Measurements from ENCODE around the gene ADIRF.
"Not testable (repeated sequence)": the region's sequence is repeated elsewhere in the genome, so short reads cannot be mapped to it uniquely, and the experiment has no call there.

ADIRF gene

DNA sequence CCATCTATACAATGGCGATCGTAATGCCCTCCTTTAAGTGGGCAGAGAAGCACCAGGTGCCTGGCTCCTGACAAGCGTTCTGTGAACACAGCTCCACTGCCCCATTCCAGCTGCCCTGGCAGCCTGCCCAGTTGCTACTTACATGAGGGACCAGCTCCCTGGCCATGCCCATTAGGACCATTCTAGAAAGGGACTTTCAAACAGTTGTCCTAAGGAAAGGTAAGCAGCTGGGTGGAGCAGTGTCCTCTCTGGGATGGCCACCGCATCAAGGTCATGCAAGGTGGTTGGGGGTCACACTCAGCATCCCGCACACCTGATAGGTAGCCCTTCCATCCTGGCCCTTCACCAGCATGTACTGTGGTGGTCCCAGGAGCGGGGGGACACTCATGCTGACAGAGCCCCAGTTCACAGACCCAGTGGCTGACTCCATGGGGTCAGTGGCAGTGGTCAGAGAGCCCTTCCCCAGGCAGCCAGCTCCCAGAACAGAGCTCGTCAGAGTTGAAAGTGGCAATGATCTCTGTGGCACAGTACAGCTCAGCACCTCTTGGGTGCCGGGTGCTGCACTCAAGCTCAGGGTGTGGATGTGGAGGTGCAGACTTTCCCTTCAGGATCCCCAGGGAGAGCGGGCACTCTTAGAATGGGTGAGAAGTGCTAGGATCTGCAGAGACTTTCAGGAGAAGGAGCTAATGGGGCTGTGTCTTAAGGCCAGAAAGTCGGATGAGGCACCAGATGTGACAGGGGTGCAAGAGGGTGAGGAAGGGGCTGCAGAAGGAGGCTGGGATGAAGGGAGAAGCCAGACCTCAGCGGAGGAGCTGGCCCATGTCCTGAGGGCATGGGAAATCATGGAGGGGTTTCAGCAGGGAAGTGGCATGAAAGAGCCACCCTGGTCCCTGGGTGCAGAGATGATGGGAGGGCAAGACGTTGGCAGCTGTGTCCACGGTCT is 21.8 kb upstream of the ADIRF start:
- DNase-seq = no peak

DNA sequence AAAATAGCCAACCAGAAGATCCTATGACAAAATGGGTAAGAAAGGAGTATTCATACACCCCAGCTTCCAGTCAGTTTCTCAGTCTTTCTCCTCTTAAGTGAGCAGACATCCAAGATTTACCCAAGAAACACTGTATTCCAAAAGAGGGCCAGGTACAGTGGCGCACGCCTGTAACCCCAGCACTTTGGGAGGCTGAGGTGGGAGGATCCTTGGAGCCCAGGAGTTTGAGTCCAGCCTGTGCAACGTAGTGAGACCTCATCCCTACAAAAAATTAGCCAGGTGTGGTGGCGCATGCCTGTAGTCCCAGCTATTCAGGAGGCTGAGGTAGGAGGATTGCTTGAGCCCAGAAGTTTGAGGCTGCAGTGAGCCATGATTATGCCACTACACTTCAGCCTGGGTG is 20.5 kb upstream of the ADIRF start:
- not testable (repeated sequence) for DNase-seq

DNA sequence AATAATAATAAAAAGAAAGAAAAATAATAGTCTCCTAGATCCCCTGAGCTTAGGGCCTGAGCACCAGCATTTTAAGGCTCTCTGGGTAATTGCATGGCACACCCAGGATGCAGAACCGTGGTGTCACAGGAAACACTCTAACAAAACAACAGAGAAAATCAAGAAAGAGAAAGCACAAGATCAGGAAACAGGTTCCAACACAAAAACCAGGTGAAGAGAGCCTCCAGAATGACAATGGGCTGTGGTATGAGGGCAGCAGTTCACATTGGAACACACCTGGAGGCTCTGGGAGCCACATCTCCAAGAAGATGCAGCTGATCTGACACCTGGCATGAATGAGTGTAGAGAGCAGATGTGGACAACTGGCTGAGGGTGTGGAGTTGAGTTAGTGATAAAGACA is 17.9 kb upstream of the ADIRF start:
- no peak for DNase-seq

DNA sequence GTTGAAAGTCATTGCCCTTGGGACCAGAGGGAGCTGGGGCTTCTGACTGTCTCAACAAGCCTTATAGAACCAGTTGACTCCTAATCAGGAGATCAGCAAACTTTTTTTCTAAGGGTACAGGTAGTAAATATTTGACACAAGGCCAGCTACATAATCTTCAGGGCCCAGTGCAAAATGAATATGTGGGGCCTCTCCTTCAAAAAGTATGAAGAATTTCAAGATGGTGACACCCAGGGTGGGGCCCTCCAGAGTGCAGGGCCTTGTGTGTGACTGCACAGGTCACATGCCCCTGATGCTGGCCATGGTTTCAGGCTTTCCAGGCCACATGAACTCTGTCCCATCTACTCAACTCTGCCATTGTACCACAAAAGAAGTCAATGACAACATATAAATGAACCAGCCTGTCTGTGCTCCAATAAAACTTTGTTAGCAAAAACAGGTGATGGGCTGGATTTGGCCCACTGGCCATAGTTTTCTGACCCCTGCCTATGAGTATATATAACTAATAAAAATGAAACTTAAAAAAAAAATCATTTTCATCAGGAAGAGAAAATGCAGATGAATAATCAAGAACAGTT is 17.0 kb upstream of the ADIRF start:
- DNase-seq = no peak

DNA sequence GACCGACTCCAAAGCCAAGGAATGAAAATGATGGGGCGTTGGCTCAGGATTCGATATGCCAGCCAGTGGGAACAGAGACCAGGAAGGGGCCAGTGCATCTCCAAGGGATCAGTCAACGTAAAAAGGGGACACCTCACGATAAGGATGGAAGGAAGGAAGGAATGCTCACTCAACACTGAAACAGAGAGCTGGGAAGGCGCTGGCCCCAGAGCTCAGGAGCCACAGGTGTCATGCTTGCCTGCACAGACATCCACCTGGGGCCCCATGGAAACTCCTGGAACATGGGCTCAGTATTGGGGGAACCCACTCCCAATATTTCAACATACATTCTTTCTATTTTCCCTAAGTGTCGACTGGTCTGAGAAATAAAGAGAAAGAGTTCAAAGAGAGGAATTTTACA is 16.2 kb upstream of the ADIRF start:
- DNase-seq = no peak

DNA sequence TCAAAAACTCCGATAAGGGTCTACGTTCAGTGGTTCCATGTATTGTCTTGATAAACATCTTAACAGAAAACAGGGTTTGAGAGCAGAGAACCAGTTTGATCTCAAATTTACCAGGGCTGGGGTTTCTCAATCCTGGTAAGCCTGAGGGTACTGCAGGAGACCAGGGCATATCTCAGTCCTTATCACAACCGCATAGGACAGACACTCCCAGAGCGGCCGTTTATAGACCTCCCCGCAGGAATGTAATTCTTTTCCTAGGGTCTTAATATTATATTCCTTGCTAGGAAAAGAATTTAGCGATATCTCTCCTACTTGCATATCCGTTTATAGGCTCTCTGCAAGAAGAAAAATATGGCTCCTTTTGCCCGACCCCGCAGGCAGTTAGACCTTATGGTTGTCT is 15.6 kb upstream of the ADIRF start:
- not testable (repeated sequence) for DNase-seq

DNA sequence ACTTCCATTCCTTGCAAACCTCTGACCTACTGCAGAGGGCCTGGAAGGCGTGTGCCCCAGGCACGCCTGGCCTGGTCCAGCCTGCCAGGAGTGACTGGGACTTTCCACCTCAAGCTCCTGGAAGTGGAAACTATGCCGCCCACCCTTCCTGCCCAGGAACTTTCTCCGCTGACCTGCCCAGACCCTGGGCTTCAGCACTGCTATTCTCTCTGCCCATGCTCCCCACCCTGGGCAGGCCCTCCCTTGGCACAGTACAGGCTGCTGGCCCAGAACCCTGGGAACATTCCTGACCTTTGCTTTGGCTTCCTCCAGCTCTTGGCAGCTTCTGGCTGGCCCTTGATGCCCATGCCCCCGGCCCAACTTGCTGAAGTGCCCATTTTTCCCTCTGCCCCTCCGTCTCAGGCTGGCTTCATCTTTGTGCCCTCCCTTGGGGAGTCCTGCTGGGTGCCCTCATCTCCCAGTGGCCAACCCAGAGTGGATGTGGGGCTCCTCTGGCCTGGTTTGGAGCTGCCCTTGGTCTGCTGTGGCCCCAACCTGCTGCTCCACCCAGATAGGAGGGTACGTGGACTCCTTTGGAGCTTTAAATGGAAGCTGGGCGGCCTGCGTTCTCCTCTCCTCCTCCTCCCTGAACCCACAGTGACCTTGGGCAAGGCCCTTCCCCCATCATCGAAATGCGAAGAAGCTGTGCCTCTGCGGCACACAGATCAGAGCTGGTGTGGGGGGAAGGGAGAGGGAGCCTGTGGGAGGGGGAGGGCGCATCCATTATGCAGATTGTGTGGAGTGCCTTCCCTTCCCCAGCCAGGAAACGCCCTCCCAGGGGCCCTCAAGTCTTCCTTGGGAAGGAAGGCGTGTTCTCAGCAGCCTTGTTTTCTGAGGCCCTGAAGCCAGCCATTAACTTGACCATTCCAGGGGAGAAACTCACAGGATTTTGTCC is 14.3 kb upstream of the ADIRF start:
- no peak for DNase-seq

DNA sequence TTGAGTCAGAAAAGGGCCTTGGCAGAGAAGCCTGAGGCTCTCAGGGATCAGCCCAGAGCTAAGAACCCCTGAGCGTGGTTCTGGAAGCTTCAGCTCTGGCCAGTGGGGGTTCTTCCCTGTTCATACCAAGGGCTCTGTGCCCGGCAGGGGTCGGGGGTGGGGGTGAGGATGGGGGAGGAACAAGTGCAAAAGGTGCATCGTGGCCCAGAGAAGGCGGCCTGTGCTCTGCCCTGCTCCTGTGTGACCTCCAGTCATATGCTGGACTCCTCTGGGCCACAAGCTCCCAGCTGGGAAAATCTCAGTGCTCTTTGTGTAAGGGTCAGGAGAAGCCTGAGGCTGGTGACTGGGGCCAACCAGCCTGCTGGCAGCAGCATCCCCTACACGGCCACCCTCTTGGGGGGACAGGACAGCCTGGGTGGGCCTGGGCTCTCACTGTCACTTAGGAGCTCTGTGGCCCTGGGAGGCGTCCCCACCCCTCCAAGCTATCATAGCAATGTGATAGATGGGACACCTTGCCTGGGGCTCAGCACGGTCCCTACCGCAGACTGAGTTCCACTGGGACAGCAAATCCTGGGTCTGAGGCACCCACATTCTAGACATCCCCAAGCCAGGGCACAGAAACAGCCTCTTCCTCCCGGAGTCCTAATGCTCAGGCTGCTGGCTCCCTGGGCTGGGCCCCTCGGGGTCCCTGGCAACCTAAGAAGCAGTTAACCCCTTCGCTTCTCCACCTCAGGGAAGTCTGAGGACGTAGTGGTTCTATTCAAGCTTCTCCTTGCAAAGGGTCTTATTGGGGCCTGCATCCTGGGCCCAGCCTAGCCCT is 13.4 kb upstream of the ADIRF start:
- DNase-seq = no peak

DNA sequence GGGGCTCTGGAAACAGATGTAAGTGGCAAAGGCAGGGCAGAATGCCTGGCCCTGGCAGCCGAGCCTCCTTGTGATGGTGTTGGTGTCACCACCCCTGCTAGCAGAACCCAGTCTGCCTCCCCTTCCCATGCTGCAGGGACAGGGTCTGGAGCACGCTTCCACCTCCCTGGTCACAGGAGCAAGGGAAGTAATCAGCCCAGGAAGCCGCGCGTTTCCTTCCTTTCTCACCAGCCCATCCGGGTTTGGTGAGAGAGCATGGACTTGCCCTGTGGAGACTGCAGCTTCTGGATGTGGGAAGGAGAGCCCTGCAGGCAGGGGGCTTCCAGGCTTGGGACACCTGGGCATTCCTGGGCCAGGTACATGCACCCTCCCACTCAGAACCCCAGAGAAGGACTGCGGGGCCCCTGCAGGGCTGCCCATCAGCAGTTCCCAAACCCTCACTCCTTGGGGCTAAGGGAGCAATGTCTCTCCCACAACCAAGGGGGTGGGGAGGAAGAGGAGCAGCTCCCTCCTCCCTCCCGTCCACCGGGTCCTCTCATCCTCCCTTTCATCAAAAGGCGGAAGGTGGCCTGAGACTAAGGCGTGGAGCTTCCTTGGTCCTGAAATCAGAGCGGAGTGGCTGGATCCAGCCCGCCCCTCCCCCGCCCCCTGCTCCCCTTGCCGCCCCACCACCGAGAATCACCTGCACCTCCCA is 12.6 kb upstream of the ADIRF start:
- DNase-seq = no peak

DNA sequence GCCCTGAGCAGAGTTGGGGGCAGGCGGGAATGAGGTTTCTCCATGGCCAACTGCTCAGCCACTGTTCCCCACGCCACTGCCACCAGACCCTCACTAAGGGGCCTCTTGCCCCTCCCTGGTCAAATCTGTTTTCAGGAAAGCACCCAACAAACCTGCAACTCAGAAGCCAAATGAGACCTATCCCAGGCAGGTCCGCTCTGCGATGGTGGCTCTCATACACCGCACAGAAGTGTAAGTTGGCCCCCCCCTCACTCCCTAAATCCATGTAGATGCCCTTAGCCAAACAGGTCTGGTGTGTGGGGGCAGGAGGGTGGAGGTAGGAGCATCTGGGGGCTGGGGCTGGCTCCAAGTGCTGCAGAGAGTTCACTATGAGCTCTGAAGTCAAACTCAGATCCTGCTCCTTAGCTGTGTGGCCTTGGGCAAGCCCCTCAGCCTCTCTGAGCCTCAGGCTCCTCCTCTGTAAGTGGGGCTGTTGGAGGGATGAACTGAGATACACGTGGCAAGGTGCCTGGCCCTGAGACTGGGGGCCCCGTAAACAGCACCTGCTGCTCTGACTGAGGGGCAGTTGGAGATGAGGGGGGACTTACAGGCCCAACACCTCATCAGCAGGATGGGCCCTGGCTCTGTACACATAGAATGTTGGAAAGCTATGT is 12.0 kb upstream of the ADIRF start:
- DNase-seq = no peak

DNA sequence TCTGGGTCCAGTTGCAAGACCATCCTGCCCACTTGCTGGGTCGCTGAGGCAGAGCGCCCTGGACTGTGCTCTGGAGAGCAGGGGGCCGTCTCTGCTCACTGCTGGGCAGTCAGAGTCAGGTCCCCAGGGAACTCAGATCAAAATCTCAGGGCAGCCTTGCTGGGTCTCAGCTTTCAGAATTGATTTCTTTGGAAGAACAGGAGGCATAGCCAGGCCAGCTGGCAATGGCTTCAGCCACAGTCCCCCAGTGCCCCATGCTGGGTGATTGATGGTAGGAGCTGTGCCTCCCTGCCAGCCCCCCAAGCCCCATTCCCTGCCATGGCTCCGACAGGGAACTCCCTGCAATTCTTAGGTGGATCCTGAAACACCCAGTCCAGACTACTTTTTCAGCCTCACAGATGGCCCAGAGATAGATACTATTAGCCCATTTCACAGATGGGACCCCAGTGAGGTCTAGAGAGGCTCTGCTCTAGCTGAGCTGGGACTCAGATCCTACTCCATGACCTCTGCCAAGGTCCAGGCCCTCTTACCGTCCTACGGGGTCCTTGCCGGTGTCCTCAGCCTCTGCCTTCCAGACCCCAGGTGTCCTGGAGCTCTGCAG is 11.3 kb upstream of the ADIRF start:
- no peak for DNase-seq

DNA sequence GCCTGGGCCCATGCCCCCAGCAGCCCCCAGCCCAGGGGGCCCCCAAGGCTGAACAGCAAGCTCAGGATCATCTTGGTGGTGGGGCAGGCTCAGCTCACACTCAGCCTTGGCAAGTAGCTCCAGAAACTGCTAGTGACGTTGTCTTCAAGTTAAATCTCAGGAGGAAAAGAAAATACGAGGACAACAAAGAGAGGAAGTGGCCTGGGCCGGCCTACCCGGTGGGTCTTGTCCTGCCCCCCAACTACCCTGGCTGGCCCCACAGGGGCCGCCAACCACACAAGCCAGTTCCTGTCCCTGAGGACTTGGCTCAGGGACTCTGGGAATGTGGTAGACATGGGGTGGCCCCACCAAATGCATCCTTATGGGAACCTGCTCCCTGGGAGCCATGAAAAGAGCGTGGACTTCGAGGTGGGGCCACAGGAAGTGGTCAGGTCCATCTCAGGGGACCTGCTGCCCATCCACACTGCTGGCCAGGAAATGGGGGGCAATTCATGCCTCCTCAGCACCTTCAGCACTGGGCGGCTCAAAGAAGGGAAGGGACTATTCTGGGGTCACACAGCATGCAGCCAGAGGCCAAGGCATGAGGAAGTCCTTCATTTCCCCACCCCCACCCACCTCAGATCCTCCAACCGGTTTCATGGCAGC is 10.7 kb upstream of the ADIRF start, which contains the start of gene MMRN2:
MMRN2 (minus strand) TSS at position 145 of the 645 bp plus-strand sequence; CDS start at position 71, 74 bp downstream.
- no peak for DNase-seq

DNA sequence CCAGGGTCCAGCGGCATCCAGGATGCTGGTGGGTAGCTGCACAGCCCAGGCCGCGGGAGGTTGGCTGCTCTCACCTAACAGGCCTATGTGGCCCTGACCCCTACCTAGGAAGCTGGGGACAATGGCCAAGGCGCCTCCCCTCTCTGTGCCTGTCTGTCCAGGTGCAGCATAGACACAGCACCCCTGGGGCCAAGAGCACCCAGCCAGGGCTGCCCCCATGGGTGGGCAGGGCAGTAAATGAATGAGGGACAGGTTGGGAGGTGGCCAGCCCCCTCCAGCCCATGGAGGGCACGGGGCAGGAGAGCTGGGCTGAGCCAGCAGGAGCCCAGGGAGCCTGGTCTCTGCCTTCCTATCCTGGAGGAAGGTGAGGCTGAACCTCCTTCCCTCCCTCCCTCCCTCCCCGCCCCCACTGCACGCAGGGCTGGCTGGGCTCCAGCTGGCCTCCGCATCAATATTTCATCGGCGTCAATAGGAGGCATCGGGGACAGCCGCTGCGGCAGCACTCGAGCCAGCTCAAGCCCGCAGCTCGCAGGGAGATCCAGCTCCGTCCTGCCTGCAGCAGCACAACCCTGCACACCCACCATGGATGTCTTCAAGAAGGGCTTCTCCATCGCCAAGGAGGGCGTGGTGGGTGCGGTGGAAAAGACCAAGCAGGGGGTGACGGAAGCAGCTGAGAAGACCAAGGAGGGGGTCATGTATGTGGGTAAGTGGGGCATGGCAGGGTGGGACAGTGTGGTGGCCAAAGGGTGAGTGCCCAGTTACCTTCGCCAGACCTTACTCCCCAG is 10.0 kb upstream of the ADIRF start, which contains the start of gene SNCG:
SNCG (plus strand) TSS at position 484 of the 785 bp plus-strand sequence; CDS start at position 583, 99 bp downstream.
- DNase-seq = no peak

DNA sequence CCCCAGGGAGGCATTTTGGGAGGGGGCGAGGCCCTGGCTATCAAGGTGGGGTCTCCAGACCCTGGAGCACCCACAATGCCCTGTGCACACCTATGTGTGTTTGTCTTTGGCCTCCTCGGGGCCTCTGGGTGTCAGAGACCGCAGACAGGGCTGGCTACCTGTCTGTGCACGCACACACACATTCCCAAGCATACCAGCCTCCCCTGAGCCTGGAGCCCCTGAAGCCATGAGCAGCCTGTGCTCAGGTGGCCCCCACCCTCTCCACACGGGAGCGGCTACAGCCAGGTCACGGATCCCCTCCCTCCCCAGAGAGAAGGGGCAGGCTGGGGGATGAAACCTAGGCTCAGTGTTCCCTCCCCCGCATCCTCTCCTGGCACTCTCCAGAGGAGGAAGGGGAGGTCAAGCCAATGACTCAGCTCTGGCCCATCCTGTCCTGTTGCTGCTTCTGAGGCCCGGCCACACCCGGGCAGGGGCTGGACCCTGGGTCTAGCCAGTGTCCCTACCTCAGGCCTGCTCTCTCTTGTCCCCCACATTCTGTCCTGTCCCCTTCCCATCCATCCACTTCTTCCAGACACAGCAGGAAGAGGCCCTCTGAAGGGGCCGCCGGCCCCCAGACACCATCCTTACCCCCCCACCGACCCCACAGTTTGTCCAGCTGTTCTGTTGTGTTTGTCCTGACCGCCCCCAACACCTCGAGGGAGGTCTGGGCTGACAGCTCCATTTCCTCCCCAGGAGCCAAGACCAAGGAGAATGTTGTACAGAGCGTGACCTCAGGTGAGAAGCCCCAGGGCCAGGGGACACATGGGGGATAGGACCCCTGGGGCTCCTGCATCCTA is 9.2 kb upstream of the ADIRF start:
- DNase-seq = no peak

DNA sequence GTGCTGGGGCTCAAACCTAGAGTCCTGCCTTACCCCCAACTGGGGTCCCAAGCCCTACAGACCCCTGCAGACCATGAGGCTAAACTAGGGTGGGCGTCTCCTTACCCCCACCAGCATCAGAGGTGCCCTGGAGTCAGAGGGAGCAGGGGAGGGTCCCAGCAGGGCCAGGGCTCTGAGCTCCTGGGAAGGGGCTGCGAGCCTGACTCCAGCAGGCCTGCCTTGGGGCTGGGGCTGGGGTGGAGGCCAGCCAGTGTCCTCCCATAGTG is 8.6 kb upstream of the ADIRF start:
- no peak for DNase-seq

DNA sequence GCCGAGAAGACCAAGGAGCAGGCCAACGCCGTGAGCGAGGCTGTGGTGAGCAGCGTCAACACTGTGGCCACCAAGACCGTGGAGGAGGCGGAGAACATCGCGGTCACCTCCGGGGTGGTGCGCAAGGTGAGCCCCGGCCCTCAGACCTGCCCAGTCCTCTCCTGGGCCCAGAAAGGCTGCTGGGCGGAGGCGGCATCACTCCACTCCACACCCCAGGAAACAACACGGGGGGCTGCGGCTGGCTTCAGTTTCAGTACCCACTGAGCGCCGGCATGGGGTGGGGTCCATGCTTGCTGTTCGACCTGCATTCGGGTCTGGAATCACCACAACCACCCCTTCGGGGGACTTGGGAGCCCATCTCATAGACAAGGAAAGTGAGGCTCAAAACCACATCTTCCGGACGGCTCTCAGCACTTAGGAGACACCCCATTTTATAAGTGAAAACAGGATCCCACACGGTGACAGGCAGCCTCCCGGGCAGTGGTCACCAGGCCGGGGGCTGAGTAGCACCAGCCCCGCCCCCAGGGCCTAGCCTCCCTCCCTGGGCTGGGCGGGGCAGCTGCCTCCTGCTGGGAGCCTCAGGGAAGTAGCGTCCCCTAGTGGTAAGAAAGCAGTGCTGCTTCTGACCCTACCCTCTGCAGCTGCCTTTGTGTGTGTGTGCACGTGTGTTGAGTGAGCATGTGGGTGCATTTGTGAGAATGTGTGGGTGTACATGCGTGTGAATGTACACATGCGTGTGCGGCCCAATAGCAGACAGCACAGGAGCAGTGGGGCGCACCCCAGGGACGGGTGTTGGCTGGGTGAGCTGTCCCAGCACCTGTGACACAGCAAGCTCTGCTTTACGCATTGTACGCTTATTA is 8.0 kb upstream of the ADIRF start:
- DNase-seq = no peak

DNA sequence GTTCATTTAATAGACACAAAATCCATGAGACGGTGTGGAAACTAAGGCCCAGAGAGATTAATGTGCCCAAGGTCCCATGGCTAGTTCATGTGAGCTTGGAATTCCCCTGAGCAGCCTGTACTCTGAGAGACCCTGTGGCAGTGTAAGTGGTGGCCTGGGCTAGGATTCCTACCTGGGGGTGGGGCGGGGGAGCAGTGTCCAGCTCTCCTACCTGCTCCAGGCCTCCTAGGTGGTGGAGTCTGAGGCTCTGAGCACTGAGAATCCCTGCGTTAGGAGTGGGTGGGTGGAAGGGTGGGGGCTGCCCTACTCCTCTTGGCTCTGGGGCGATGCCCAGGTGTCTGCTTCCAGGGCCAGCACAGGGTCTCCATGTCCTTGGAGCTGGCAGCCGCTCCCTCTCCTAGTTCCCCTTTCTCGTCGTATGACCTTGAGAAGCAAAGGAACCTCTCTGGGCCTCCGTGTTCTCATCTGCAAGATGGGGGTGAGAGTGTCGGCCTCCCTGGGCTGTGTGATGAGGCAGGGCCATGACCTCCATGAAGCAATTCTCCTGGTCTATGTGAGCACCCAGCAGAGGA is 7.3 kb upstream of the ADIRF start:
- DNase-seq = no peak
